GM21786 (cell line): ENCODE results near the gene PARD3.

Experiments
- ATAC-seq: cut with Tn5 transposase; IDR thresholded peaks from one replicate; pipeline ENCODE4 v1.9.1; 2021; ENCODE audit not compliant: unreplicated experiment

PARD3 gene

DNA sequence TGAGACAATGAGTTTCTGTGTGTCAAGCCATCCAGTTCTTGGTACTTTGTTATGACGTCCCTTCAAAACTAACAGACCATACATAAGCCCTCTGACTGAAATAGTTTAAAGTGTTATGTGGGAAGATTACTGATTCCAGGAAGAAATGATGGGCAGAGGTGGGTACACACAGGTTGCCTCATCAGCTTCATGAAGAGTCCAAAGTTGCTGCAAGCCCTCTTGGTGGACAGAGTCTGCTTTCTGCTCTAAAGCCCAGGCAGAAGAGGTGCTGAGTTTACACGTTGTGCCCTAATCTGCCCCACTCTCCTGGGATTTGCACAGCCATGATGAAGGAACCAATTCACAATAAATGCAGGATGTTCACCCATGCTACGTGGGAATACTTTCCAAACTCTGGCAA lies 187.4 kb downstream of the PARD3 start:
- no peak for ATAC-seq

DNA sequence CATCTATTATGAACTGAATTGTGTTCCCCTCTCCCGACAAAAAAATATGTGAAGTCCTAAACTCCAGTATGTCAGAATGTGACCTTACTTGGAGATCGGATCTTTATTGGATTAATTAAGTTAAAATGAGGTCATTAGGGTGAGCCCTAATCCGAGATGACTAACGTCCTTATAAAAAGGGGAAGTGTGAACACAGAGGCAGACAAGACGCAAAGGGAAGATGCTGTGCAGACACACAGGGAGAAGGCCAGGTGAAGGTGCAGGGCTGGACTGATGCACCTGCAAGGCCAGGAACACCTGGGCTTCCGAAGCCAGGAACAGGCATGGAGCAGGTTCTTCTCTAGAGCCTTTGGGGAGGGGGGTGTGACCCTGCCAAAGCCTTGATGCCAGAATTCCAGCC lies 187.8 kb downstream of the PARD3 start:
- no peak for ATAC-seq

DNA sequence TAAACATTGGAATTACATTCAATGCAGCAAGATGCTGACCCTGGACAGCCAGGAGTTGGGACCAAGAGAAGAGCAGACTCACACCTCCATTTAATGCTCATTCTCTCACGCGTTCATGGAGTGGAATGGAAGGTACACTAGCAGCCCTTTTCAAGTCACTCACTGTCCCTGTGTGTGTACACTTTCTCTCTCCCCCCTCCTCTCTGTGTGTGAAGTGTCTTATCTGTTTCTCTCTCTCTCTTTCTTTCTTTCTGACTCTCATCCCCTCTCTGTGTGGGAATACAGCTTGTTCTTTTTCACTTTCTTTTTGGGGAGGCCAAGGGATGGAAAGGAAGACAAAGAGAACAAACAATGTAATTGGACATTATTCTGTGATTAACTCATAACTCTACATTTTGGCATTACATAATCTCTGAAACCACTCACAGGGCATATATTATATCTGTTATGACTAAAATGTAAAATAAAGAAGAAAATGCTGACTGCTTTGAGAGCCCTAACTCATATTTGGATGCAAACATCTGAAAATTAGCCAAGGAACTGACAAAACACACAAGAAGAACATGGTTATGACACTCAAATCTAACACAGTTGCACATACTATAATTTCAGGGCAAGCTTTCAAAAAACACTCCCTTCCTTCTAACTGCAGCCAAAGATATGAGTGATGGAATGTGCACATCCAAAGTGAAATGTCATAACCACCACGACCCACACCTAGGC lies 188.8 kb downstream of the PARD3 start:
- no peak for ATAC-seq

DNA sequence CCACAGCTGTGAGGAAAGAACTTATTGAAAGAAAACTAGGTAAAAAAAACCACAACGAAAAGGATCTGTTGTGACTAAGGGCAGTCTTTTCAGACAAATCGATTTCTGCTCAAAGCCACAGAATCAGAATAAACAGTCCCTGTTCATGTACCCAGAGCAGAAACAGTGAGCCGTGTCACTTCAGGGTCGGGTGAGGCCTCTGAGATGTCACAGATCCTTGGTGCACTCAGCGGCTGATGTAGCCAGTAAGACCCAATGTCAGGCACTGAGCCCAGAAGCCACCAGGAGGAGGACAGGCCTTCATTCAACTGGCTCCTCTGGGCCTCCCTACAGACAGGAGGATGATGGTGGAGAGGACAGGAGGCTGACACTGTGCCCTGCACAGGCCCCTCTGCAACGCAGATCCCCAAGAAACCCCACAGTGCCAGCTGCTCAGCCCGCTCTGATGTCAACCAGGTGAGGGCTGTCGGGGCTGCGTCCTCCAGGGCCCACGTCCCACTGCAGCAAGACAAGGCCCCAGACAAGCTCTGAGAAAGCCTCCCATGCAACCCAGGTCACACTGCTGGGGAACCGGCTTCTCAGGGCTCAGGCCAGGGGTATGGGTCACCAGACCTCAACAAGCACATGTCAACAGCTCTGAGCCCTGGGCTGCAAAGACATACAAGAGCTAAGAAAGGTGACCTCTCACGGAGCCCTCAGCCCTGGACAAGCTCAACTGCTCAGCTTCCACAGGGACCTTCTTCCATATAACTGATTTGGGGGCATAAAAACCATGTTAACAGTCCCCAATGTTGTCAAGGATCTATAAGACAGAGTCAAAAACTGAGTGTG lies 190.6 kb downstream of the PARD3 start:
- no peak for ATAC-seq

DNA sequence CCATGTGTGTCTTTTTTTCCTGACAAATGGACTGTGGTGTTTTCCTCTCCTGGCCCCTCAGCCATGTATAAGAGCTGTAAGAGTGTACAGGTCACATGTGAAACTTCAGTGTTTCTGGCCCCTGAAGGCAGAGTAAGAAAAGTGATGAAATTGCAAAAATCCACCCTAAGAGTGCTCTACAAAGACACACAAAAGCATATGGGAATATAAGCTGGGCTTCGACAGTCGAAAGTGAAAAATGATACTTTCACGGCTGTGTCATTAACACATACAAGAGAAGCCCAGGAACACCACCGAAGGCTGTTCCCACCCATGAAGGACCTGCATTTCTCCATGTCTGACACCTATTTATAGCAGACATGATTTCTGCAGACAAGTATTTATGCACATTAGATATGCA lies 192.2 kb downstream of the PARD3 start:
- ATAC-seq = no peak

DNA sequence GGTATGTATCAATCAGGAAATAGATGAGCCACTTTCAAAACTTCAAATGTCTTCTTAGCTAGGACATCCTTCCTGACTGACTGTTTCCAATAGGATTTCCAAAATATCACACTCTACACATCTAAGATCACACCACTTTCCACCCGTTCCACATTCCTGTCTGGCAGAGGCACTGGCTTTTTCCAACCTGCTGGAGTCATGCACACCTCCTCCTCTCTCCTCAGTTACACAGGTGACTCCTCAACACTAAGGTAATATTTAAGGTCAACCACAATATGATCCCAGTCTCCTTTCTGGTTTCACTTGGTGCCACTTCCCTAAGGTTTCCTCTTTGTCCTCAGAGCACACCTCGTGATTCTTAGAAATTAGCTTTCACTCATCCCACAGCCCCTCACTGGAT lies 196.5 kb downstream of the PARD3 start:
- no peak for ATAC-seq

DNA sequence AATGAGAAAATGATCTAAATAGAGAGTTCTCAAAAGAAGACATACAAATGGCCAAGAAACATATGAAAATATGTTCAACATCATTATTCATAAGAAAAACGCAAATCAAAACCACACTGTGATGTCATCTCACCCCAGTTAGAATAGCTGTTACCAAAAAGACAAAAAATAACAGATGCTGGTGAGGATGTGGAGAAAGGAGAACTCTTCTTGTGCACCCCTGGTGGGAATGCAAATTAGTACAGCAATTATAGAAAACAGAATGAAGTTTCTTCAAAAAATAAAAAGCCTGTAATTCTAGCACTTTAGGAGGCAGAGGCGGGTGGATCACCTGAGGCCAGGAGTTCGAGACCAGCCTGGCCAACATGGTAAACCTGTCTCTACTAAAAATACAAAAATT lies 199.3 kb downstream of the PARD3 start:
- ATAC-seq = no peak

DNA sequence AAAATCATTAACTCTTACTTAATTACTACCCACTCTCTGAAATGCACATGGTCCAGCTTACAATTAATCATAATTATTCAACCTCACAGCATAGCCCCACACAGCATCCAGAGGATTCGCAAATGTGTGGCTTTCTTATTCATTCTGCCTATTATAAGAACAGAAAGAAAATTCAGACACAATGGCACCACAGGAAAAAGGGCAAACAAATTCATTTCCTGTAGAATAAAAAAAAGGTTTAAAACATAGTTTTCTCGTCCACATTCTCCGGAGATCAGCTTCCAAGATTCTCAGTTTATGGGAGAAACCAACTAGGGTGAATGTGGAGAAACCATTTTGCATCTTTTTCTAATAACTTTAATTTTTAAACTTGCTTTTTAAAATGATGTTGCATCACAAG lies 201.6 kb downstream of the PARD3 start:
- no peak for ATAC-seq

DNA sequence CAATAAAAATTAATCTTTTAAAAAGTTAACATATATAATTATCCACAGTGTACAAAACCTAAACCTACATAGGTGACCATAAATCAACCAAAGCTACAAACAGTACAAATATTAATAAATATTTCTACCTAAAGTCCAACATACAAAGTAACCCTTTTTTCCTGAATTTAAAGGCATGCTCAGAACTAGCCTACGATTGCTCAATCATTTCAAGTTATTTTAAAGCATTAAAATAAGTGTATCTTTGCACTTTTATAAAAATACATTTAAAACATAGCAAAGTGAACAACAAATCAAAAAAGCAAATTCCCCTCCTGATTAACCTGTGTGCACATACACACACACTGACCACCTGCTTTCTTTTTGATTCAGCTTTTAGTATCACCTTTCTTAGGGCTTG lies 202.2 kb downstream of the PARD3 start:
- no peak for ATAC-seq

DNA sequence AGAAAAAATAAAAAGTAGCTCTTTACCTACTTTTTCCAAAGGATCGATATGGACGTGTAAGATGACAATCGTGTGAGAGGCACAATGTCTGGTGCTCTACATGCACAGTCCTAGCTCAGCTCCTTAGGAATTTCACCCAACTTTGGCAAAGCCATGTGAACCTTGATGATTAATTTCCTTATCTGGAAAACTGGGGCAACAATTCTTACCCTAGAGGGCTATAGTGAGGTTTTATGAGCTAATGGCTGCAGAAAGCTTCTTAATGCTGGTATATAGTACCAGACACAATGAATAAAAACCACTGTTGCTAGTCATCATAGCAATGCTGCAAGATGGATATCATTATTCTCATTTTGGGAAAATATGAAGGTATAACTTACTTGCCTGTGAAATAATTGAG lies 202.7 kb downstream of the PARD3 start:
- no peak for ATAC-seq

DNA sequence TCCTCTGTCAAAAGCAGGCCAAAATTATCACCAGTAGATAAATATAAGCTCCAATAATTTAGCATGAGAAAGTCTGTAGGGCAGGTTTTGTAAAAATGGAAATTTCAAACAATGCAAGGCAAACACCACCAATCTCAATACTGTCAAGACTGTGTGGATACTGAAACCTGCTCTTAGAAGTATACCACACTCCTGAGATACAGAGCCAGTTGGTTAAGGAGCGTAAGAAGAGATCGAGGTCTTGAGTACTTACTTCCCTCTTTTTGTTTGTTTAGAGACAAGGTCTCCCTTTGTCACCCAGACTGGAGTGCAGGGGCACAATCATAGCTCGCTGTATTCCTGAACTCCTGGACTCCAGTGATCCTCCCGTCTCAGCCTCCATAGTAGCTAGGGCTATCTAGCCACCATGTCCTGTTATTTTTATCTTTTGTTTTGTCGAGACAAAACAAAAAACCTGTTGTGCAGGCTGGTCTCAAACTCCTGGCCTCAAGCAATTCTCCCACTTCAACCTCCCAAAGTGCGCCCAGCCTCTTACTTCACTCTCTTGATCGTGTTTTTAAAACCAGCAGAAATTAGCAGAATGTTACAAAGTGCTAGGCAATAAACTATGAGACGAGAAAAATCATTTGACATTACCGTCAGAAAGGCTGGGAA lies 205.7 kb downstream of the PARD3 start:
- ATAC-seq = no peak

DNA sequence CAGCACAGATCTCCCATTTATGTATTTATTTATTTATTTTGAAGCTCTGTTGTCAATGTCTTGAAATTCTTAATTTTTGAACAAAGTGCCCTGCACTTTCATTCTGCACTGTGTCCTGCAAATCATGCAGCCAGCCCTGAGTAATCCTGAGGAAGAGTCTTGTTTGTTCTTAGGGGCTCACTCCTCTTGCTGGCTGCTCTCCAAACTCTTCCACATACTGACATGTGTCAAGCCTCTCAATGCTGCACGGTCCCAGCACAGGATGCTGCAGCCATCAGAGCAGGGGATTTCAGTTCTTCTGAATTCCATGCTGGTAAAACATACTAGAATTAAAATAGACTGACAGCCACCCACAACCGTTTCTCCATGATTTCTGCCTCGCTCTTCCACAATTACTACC lies 207.2 kb downstream of the PARD3 start:
- no peak for ATAC-seq

DNA sequence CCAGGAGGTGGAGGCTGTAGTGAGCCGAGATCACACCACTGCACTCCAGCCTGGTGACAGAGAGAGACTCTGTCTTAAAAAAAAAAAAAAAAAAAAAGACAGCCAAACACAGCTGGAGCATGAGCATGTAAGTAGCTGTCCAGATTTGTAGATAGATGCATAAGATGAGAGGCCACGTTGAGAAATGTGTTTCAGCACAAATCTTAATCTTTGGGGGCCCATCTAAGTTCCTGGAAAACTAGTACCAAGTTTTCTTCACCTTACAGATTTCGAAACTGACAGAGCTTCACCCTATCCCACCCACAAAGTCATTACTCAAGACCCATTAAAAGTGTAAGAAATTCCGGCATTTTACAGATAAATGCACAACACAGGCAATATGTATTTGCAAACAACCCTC lies 208.2 kb downstream of the PARD3 start:
- ATAC-seq = no peak

DNA sequence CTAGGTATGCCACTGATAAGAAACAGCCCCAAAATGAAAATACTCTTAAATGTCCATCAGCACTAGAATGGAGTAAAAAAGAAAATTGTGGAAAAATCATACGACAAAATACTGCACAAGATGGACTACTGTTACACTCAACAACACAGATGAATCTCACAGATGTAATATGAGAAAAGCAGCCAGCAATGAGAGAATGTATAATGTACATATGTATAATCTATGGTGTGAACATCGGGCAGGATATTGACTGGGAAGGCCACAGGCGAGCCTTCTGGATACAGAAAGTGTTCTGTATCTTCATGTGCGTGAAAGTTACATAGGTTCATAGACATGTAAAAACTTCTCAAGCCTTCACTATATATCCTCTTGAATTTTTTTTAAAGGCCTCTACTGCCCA lies 212.6 kb downstream of the PARD3 start:
- no peak for ATAC-seq

DNA sequence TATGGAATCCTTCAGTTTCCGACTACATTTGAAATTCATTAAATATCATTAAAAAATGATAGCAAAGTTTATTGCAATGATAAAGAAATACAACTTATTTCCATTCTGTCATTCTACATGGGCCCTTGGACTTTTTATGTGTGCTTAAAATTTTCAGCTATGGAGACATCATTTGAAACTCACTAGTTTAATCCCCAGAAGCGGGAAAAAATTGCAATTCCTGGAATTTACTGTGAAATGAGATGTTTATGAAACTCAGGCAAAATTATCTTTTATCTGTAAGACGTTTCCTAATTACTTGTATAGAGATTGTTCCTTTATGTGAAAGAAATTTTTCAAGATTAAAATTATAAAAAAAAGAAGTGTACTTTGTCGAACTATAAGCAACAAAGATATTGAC lies 213.4 kb downstream of the PARD3 start:
- ATAC-seq = no peak

DNA sequence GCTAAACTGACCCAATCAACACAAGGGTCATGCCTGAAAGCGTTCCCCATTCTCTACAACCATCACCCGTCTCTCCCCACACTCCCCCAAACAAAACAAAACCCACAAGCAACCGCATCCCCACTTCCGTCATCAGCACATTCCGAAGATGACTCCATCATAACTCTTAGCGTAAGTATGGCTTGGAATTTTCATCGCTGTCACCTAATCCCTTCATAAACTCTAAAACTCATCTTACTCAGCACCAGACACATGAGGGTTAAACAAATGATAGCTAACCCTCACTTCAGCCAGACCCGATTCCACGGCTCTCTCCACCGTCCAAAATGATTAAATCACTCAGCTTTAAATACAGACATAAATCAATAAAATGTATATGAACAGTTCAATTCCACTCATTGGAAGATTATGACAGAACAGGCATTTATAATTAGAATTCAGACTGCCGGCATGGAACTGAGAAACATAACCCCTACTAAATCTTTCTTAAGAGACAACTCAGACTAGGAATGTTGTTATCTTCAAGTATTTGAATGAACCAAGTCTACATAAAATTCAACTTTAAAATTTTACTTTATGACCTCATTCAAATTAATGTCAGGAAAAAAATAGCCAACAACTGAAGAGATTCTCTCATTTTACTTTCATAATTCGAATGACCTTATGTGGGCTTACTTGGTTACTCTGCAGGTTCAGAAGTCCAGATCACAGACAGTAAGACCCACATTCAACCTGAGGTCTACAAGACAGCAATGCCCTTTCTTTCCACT lies 215.9 kb downstream of the PARD3 start:
- no peak for ATAC-seq

DNA sequence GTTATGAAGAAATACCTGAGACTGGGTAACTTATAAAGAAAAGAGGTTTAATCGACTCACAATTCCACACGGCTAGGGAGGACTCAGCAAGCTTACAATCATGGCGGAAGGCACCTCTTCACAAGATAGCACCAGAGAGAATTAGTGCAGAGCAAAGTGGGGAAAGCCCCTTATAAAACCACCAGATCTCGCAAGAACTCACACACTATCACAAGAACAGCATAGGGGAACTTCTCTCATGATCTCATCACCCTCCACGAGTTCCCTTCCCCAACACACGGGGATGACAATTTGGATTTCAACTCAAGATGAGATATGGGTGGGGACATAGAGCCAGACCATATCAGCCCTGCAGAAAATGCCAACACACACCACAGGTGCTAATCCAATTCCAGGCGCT lies 218.7 kb downstream of the PARD3 start:
- ATAC-seq = no peak

DNA sequence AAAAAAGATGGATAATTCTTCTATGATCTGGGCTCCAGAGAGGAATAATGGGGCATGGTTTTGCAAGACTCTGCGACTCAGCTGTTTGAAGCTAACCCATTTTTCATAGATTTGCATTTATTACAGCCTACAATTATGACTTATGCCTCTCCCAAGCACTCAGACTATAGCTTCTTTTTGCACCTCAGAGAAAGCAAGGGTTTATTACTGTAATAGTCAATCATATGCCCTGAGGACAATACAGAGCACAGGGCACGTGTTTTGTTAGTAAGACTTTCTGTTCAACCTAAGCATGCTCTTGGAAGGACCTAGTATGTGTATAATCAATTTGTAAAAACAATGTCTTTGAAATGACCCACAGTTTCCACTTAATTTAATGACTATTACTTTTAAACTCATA lies 221.2 kb downstream of the PARD3 start:
- no peak for ATAC-seq

DNA sequence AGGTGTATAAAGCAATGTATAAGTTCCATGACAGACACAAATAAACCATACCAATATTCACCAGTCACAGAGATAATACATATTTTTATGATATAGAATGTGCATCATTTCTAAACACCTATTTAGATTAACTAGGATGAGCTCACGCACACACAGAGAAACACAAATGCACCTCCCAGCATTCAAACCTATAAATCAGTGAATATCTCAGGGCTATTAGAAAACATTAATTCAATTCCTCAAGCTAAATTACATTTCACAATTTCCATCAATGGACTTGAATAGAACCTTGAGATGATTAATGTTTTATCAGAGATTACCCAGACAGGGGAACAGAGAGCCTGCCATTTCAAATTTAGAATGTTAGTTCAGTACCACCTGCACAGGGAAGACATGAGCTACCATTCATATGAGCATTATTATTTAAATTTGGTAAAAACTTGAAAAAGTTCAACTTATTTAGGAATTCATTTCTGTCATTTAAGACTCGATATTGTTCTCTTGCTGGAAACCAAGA lies 221.7 kb downstream of the PARD3 start:
- no peak for ATAC-seq

DNA sequence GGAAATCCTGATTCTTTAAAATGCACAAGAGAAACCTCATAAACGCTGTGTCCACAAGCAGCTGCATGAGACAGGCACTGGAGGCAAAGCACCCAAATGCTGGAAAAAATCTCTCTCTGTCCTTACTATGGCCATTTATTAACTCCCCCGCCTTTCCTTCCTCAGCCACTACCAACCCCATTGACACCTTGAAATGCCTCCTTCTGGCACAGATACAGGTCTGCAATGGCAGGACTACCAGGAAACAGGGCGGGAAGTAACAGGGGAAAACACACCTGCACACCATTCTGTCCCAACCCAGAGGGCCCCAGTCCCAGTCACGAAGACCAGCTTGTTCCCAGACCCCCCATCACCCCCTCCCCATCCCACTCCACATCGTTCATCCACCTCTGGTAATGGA lies 224.3 kb downstream of the PARD3 start:
- no peak for ATAC-seq

DNA sequence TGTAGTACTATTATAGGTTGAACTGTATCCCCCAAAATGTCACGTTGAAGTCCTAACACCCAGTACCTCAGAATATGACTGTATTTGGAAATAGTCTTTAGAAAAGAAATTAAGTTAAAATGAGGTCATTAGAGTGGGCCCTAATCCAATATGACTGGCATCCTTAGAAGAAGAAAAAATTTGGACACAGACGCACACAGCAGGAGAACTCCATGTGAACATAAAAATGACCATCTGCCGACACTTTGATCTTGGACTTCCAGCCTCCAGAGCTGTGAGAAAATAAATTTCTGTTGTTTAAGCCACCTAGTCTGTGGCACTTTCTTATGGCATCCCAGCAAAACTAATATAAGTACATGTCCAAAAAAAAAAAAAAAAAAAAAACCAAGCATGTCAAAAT lies 225.8 kb downstream of the PARD3 start:
- no peak for ATAC-seq
